ENCODE data around the gene ZBTB1.

GRCh38 chr14:64467101-64467500 is 37.5 kb upstream of the ZBTB1 start:
- no peak for TF ChIP-seq CTCF (IDR thresholded peaks at IDR 0.05)
- no peak for TF ChIP-seq POLR2A (IDR thresholded peaks at IDR 0.05)

All from Peyer's patch (tissue), 4 donors.